Measurements from ENCODE around the gene PLD1.

The PLD1 gene

DNA sequence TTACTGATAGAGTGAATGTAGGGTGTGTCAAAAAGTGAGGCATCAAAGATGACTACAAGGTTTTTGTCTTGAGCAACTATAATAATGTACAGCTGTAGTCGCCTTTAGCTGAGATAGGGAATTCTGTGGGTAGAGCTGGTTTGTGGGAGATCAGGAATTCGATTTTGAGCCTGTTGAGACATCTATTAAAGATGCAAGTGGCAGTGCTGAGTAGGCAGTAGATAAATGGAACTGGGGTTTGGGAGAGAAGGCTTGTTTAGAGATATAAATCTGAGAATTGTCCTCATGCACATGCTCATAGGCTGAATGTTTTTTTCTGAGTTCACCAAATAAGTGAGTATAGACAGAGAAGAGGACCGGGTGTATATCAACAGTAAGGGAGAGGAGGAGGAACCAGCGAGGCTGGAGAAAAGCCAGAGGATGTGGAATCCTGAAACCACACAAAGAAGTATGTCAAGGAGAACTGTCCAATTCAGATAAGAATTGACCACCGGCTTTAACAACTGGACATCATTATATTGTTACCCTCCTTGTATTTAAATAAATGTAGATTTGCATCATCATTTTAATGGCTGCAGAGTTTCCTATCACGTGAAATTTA, 204.0 kb downstream of the PLD1 start:
- no peak for TF ChIP-seq CTCF (IDR thresholded peaks at IDR 0.05; ENCODE audit: borderline replicate concordance, insufficient read depth, low read depth, low read length)
- H3K4me3 ChIP-seq (ENCODE audit: low read depth, low read length) = no peak overlapping the region

DNA sequence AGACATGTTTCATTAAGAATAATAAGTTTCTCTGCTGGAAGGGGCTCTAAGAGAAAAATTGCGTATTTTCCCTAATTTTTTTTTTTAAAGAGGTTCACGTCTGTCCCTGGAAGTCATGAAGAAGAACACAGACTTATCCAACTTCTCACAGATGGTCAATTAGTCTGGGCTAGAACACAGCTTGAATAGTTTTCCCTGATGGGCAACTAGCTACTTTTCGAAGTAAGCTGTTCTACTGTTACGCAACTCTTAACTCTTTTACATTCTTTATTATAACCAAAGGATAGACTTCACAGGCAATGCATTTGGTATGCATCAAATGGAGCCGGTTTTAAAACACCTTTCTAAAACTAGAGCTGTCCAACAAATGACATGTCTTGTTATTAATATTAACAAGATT, 205.9 kb downstream of the PLD1 start:
- TF ChIP-seq CTCF (IDR thresholded peaks at IDR 0.05; ENCODE audit: borderline replicate concordance, insufficient read depth, low read depth, low read length) = no peak
- no peak overlapping the region for H3K4me3 ChIP-seq (ENCODE audit: low read depth, low read length)

DNA sequence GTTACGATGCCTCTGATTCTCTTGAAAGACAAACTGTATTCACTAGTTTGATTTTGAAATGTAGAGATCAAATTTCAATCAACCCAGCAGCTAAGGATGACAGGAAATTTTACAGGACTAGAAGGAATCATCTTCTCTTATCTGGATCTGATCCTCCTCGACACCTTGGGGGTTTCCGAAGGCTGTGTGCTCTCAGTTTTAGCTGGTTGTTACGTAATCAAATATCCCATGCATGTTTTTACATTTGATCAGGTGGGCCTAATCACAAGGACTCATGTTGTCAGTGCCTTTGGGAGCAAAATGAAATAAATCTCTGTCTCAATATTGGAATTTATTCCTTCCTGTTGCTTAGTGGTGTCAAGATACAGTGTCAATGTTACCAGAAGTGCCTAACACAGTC, 208.2 kb downstream of the PLD1 start:
- TF ChIP-seq CTCF (IDR thresholded peaks at IDR 0.05; ENCODE audit: borderline replicate concordance, insufficient read depth, low read depth, low read length) = no peak
- no peak overlapping the region for H3K4me3 ChIP-seq (ENCODE audit: low read depth, low read length)

DNA sequence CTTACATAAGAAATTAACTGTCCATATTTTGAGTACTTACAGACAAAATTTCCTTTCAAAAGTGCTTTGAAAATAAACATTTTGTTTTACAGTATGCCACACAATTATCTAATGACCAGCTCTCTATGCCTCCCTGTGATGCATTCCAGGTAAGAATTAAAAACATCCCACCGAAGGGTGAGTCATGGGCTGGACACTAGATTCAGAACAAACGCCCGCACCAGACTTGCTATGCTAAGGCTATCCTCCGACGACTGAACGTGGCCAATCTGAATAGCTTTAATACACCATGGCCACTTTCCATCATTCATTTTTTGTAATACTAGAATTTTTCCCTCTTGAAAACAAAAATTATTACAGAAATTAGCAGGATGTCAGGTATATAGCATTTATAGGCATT, 210.3 kb downstream of the PLD1 start:
- no peak overlapping the region for H3K4me3 ChIP-seq (ENCODE audit: low read depth, low read length)
- no peak for TF ChIP-seq CTCF (IDR thresholded peaks at IDR 0.05; ENCODE audit: borderline replicate concordance, insufficient read depth, low read depth, low read length)

DNA sequence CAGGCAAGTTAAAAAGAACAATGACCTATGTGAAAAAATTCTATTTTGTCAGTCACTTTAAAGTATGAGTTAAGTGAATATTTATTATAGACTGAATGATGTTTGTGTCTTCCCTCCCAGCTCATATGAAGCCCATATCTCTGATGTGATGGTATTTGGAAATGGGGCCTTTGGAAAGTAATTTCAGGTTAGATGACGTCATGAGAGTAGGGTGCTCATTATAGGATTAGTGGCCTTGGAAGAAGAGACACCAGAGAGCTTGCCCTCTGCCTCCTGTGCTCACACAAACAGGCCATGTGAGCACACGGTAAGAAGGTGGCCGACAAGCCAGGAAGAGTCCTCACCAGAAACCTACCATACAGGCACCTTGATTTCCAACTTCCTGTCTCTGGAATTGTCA, 211.3 kb downstream of the PLD1 start:
- no peak for TF ChIP-seq CTCF (IDR thresholded peaks at IDR 0.05; ENCODE audit: borderline replicate concordance, insufficient read depth, low read depth, low read length)
- H3K4me3 ChIP-seq (ENCODE audit: low read depth, low read length) = no peak overlapping the region

GRCh38 chr3:171592786-171593185, 217.5 kb downstream of the PLD1 start:
- no peak overlapping the region for H3K4me3 ChIP-seq (ENCODE audit: low read depth, low read length)
- TF ChIP-seq CTCF (IDR thresholded peaks at IDR 0.05; ENCODE audit: borderline replicate concordance, insufficient read depth, low read depth, low read length) = no peak

DNA sequence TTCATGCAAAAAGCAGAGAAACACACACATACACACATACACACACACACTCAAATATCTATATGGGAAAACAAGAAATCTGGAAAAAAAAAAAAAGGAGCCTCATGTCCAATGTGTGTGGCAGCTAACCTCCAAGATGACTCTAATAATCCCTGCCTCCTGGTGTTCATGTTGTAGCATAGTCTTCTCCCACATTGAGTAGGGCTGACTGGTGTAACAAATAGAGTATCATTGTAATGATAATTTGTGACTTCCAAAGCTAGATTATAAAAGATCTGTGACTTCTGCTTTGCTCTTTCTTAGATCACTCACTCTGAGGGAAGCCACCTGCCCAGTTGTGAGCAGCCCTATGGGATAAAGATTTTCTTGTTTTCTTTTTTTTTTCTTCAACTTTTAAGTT, 219.2 kb downstream of the PLD1 start:
- no peak for TF ChIP-seq CTCF (IDR thresholded peaks at IDR 0.05; ENCODE audit: borderline replicate concordance, insufficient read depth, low read depth, low read length)
- H3K4me3 ChIP-seq (ENCODE audit: low read depth, low read length) = no peak overlapping the region

All from GM12875 (cell line).